GM21381 (cell line): ENCODE data around the gene CSMD2.
"Not testable (repeated sequence)": the region's sequence is repeated elsewhere in the genome, so short reads cannot be mapped to it uniquely, and the experiment has no call there.

Experiments used
- ATAC-seq: cut with Tn5 transposase; IDR thresholded peaks from one replicate; pipeline ENCODE4 v1.9.1; 2021; ENCODE audit warnings: mild to moderate bottlenecking, moderate library complexity; ENCODE audit not compliant: unreplicated experiment

Gene CSMD2

DNA sequence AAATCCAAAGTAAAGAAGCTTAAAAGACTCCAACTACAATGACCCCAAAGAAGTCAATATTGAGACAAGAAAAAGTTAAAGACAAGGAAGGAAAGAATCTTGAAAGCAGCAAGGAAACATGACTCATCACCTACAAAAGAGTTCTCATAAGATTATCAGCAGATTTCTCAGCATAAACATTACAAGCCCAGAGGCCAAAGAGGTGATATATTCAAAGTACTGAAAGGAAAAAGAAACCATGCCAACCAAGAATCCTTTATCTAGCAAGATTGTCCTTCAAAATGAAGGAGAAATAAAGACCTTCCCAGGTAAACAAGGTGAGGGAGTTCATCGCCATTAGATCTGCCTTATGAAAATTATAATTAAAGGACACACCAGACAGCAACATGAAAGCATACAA lies 49.8 kb downstream of the CSMD2 start:
- no peak for ATAC-seq

DNA sequence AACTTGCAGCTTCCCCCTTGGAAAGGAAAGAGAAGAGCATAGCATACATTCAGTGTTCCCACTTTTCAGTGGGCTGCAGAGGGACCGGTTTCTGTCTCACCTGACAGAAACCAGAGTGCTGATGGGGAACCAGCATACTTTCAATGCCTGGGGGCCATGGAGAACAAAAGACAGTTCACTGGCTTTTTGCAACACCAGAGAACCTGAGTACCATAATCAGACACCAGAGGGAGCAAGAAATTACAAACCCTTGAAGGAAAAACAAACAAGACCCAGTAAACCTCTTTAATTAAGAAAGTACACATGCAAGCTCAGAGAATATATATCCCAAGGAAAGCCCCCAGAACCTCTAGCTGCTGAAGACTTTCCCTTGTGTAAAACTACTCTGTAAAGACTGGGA lies 51.1 kb downstream of the CSMD2 start:
- ATAC-seq: no peak

DNA sequence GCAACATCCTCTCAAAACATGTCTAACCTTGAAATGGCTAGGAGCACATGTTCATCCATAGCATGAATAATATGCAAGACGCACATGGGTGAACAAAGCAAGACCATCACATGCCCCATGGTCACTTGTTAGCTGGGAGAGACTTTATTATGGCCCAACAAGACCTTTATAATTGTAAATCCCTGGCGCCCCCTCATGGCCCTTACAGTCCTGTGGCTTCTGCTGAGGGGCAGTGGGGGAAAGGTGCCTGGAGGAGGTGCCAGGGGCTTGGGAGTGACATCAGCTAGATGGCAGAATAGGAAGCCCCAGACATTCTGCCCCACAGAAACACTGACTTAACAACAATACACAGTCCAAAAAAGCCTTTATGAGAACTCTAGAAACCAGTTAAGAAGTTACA lies 51.7 kb downstream of the CSMD2 start:
- no peak for ATAC-seq

DNA sequence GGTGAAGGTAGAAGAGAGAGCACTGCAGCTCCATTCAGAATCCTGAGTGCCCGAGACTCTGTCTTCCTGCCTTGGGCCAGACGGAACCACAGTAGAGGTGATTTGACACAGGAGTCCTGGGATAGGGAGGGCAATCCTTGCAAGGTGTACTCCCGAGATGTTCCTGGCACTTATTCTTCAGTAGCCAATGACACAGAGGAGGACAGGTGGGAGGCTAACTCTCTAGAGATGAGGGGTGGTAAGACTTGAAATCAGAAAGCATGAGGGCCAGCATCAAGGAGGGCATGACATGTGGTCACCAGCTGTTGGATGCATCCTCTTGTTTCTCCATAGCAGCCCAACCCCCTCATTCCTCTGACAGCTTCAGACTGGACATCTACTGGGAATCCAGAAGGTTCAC lies 56.3 kb downstream of the CSMD2 start:
- ATAC-seq: no peak

DNA sequence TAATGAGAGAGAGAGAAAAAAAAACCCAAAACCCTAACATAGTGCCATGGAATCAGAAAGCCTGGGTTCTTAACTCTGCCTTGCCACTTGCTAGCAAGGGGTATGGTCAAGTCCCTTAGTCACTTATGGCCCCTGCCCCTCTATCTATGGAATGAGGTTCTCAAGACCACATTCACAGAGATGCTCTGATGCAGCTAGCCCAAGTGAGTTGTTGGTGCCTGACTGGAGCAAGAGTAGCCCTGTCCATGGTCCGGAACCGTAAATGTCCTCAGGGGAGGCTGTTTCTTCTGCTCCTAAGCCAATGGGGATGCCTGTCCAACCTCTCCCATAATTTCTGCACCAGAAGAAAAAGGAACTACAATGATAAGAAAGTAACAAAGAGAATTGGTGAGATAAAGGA lies 56.8 kb downstream of the CSMD2 start:
- no peak for ATAC-seq

DNA sequence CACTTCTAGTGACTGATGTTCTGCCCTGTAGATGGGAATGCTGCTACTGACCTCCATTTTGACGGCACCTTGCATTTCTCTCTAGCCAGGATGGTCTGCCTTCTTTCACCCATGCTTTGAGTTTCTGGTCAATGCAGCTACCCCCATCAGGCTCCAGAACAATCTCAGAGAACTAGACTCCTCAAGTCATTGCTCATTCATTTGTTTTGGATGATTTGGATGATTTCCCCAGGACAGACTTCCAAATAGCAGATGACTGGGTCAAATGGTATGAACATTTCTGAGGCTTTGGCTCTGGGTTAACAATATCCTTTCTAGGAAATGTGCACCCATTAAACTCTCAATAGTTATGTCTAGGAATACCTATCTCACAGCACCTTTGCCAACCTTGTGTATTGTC lies 63.9 kb downstream of the CSMD2 start:
- no peak for ATAC-seq

DNA sequence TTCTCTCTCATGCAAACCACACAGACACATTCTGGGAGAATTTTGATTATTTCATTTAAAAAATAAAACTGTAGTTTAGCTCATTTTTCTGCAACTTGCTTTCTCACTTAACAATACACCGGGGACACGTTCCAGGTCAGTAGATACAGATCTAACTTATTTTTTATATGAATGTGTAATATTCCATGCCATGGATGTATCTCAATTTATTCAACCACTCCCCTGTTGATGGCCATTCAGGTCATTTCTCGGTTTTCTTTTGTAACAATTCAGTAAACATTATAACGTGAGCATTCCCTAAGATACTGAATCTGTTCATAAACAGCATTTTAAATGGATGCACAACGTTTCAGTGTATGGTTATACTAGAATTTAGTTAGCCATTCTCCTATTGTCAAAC lies 64.7 kb downstream of the CSMD2 start:
- ATAC-seq: no peak

DNA sequence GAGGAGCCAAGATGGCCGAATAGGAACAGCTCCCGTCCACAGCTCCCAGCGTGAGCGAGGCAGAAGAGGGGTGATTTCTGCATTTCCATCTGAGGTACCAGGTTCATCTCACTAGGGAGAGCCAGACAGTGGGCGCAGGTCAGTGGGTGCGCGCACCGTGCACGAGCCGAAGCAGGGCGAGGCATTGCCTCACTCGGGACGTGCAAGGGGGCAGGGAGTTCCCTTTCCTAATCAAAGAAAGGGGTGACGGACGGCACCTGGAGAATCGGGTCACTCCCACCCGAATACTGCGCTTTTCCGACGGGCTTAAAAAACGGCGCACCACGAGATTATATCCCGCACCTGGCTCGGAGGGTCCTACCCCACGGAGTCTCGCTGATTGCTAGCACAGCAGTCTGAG lies 72.6 kb downstream of the CSMD2 start:
- ATAC-seq: not testable (repeated sequence)

DNA sequence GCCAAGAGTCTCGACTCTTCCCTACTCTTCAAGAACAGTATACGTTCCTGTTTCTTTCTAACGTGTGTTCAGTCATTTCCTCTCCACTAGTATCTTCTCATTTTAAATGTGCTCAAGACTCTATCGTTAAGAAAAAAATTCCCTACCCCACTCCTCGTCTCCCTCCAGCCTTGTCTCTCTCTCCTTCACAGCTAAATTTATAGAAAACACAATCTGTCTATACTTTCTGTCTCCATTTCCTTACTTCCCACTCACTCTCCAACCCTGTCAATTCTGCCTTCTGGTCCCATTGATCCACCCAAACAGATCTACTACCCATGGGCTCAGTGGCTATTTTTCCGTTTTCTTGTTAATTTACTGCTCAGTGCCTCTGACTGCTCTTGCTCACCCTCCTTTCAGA lies 75.3 kb downstream of the CSMD2 start:
- no peak for ATAC-seq

DNA sequence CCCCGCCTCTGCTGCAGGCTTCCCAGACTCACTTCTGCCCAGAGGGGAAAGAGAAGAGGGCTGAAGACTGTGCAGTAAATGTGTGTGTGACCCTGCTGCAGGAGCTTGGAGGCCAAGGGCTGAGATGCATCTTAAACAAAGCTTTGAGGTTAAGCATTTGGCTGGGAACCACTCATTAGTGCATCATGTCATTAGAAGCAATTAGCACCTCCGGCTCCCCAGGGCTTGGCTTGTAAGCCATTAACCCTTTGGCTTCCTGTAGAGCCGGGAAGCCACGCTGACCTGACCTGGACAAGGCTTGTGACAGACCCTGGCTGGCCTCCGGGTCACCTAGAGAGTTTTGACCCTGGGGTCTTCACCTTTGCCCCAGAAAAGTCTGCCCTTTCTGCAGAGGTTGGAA lies 77.0 kb downstream of the CSMD2 start:
- ATAC-seq: no peak

DNA sequence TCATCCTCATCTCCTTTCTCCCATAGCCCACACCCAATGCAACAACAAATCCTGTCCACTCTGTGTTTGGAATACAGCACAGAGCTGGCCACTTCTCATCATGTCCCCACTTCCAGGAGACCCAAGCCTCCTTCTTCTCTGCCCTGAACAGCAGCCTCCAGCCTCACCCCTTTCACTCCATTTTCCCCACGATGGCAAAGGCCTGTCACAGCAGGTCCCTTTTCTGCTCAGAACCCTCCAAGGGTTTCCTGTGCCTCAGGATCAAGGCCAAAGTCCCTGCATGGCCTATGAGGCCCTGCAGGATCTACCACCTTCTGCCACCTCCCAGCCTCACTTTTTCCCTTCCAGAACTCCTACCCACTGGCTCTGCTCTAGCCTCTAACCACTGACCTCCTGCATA lies 78.5 kb downstream of the CSMD2 start:
- ATAC-seq: no peak

DNA sequence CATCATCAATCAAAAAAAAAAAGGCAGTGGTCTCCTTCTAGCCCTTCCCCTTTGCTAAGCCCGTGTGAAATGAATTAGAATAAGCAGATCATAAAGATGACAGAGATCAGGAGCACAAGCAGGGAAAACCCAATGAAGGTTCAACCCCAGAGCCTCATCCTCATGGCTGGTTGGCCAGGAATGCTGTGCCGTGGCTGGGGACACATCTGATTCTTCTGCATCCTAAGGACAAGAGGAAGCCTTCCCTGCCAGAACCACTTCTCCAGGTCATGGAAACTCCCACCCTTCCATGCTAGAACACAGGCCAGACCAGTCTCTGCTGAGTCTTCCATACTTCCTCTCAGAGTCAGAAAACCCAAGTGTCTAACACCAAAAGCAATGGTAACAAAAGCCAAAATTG lies 81.1 kb downstream of the CSMD2 start:
- ATAC-seq: no peak

DNA sequence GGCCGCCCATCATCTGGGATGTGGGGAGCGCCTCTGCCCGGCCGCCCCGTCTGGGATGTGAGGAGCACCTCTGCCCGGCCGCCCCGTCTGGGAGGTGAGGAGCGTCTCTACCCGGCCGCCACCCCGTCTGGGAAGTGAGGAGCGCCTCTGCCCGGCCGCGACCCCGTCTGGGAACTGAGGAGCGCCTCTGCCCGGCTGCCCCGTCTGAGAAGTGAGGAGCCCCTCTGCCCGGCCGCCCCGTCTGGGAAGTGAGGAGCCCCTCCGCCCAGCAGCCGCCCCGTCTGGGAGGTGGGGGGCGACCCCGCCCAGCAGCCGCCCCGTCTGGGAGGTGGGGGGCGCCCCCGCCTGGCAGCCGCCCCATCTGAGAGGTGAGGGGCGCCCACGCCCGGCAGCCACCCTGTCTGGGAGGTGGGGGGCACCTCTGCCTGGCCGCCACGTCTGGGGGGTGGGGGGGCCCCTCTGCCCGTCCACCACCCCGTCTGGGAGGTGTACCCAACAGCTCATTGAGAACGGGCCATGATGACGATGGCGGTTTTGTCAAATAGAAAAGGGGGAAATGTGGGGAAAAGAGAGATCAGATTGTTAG lies 82.9 kb downstream of the CSMD2 start:
- not testable (repeated sequence) for ATAC-seq

DNA sequence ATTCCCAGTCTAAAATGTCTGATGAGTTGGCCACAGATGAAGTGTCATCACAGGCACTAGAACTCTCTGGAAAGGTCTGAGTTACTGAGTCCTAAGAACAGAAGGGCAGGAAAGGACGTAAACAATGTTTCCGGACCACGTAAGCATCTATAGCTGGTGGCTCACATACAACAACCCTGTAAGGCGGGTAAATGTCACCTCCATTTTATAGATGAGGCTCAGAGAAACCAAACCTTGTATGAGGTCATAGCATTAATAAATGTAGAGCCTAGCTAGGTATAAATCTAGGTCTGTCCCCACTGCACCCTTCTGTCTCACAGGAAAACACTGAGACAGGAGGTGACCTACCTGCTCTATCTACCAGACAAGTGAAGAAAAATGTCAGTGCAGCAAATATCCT lies 86.6 kb downstream of the CSMD2 start:
- ATAC-seq: no peak

DNA sequence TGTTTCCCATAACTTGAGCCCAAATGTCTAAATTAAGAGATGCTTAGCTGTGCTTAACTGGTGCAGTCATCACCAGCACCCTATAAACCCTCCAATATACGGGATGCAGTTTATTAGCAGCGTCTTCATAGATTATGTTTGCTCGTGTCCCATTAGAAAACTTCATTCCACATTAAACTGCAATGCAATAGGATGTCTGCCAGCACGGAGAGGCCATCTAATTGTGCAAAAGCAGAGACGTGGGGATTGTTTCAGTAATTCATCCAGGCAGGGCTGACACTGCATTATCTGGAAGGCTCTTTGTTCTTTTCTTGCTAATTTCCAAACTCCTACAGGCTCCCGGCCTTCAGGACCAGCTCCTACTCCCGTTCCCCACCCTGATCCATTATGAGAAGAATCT lies 89.5 kb downstream of the CSMD2 start:
- no peak for ATAC-seq

DNA sequence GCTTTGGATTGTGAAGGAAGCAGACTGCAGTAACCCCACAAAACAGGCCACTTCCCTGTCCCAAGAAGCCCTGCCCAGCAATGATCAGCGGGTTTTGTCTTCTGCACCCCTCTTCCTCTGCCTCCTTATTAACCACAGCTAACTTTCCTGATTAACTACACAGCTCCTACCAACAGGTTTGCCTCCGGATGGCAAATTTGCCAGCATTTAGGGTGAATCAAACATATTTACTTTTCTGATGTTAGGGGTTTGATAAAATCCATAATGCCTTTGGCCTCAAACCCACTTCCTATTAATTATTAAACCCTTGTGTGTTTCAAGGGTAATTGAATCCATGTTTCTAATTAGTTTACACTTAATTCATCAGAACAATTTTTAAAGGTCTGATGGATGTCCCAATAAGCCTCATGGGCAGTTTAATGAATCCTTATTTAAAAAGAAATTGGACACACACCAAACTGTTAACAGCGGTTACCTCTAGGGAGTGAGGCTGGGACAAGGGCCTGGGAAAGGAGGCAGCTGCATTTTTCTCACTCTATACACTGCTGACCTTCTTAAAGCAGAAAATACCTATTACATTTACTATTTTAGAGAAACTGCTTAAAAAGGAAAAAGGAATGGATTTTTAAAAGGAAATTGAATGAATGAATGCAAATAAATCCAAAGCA lies 91.9 kb downstream of the CSMD2 start:
- ATAC-seq: no peak

DNA sequence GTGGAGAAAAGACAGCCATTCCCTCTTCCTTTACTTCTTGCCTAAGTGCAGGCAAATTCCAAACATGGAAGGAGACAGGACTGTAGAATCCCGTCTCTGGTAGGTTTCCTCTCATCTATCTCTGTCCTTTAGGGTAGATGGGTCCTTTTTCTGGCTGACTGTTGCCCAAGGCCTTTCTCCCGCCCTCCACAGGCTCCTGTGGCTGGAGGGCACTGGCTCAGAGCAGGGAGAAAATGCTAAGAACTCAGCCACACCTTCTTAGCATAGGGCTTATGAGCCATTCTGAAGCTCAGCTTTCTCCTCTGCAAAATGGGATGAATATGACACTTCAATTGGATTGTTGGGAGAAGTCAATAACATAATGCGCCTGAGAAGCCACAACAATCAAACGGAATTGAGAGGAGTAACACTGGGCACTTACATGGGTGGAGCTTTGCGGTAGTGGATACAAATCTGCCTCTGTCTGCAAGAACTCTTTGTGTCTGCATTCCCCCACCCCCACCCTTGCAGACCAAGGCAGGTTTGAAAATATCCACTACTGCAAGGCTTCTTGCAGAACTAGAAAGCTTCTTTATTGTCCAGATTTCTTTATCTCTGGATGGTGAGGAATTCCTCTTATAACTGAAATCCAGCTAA lies 94.7 kb downstream of the CSMD2 start:
- no peak for ATAC-seq

DNA sequence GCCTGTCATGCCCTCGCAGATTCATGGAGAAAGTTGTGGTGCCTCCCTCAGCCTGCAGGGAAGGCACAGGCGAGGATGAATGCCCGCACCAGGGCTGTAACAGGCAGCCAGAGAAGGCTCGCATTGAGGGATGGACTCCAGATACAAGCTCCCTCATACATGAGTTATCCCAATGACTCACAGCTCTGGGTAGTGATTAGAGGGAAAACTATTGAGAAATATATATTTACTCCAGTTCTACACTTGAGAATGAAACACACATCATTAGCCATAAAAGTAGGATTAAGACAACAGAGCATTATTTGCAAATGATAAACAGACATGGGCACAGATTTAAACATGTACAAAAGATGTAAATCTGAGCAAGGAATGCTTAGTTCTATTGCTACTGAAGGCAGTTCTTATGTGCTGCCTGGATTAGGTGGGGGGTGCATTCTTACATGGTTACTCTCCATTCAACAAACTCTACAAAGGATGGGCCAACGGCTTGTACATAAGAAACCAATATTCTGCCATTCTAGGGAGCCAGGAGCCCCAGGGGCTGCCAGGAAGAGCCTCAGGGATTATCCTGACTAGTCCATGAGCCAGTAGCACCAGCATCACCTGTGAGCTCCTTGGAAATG lies 97.9 kb downstream of the CSMD2 start:
- no peak for ATAC-seq

DNA sequence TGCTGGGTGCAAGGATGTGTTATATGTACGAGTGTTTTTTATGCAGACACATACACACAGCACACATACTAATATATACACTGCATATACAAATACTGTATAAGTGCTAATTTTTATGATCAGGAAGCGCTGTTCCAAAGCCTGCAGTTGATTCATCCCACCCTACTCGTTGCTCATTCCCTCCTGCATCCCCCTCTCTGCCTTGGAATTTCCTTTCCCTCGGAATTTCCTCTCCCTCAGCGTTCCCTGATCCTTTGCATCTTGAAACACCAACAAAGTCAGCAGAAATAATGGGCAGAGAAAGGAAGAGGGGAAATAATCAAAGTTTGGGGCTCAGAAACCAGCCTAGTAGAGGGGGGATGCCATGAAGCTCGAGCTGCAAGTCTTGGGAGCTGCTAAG lies 98.9 kb downstream of the CSMD2 start:
- ATAC-seq: no peak

DNA sequence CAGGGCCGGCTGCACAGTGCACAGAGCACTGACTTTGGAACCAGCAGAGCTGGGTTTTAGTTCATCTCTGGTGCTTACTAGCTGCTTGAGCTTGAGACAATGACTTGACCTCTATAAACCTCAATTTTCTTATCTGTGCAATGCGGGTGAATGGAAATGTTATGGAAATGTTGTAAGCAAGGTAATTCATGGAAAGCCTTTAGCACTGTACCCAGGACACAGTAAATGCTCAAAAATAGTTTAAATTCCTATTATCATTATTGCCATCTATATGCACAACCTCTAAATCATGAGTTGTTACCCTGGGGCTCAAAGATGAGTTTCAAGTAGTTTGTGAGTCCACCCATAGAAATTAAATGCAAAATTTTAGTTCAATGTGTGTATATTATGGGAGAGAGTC lies 99.5 kb downstream of the CSMD2 start:
- no peak for ATAC-seq

DNA sequence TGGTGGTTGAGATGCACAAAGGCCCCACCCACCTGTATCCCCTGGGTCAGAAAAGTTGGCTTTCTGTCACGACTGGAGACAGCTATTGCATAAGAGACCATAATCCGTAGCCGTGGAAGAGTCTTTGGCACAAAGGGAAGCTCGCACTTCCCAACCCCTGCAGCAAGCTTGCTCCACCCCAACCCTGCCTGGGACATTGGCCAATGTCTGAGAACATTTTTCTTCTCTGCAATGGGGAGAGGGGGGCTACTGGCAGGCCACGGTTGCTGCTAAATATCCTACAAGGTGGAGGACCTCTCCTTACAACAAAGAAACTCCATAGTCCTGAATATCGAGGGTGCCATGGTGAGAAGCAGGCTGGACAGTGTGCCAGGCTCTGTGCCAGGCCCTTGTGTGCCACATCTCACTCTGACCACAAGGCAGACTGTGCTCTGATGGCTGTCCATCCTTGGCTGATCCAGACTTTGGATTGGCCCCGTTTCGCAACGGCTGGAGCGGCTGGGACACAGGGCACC lies 104.1 kb downstream of the CSMD2 start:
- no peak for ATAC-seq

DNA sequence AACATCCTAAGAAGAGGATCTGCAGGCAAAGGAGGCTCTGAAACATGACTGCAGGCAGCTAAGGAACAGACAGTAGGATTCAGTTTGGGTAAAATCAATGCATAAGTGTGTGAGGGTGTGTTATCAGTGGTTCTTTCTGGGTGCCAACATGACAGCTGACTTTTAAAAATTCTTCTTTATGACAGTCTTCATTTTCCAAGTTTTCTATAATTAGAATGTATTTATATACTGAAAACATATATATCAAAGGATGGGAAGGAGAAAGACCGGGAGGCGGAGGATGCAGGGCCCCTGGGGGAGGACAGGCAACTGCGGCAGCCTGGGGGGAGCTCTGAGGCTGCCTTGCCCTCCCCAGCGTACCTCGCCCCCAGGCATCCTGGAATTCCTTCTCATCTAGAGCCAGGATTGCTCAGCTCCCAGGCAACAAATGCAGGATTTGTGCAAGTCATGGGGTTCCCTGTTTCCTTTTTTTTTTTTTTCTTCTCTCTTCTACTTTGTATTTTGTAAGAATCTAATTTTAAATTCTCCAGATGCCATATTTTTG lies 104.8 kb downstream of the CSMD2 start:
- no peak for ATAC-seq
